GM03348 (cell line): ENCODE measurements around the gene SACS.
"Not testable (repeated sequence)": the region's sequence is repeated elsewhere in the genome, so short reads cannot be mapped to it uniquely, and the experiment has no call there.

Experiments used
- DNase-seq: peaks from one replicate; pipeline ENCODE4 v3.0.0; 2012; ENCODE audit warnings: low spot score

The SACS gene

DNA sequence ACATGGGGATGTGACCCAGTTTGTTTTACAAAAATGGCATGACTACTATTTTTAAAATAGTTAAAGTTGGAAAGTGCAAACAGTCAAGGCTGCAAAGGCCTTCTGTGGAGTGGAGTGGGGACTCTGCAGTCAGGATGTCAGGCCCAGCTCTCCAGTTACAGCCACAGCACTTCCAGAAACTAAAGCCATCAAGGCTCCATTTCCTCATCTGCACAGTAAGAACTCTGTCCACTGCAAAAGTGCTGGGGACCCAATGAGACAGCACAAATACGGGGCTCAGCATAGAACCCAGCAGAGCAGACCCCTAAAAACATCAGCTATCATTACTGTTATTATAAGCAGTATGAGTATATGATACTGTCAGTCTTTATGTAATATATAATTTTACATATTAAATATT, 73.6 kb downstream of the SACS start:
- no peak for DNase-seq

DNA sequence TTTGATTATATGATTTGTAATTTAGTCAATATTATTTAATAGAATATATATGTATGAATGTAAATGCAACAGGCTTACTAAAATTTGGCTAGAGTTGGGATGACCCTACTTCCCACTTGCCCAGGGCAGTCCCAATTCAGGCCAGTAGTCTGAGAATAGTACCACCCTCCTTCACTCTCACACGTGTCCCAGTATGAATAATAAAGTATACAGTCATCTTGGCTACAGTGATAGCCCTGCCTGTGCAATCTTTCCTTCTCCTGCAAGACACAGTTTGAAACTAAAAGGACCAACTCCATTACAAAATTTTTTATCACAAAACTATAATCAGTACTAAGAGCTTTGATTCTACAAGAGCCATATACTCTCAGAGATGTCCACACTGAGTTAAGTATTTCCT, 76.2 kb downstream of the SACS start:
- no peak for DNase-seq

DNA sequence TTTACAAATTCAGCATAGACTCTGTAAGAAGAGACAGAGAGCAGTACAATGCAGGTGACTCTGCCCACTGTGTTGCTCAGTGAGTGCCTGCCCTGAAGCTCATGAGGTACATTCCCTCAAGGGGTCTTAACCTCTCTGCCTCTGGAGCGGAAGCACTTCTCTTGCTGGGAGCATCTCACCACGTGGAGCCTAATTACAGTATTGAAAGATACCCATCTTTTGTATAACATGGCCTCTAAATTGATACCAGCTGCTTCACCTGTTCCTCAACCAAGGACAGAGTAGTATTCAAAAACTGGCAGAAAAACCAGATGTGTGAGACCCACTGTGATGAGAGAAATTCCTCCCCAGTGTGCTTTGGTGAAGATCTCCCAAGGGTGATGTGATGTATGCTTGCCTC, 77.1 kb downstream of the SACS start:
- DNase-seq, result no peak

DNA sequence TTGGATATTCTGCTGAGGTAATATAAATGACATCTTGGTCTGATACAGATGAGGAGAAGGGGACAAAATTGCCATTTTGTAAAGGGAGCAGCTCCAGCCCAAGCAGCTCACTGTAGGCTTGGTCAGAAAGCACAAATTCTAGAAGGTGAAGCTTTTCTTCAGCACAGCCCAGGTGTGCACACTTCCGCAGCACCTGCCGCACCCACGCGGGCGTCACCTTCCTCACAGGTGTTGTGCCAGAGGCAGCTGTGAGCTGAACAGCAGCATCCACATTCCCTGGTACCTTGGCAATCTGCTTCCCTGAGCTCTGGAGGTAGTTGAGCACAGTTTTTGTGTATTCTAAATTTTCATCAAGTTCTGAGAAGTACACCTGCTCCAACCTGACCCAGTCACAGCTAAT, 79.0 kb downstream of the SACS start:
- no peak for DNase-seq

DNA sequence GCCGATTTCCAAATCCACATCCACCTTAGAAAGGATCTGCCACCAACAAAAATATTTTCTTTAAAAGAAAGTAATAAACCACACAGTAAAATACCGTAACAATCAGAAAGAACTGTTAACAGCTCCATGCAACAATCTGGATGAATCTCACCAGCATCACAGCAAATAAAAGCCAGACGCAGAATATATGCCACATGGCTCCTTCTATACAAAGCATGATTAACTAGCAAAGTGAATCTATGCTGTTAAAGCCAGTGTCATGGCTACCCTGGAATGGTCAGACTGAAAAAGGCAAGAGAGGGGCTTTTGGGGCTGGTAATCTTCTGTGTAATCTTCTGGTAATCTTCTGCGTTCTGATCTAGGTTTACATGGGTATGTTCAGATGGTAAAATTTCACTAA, 81.3 kb downstream of the SACS start:
- no peak for DNase-seq

DNA sequence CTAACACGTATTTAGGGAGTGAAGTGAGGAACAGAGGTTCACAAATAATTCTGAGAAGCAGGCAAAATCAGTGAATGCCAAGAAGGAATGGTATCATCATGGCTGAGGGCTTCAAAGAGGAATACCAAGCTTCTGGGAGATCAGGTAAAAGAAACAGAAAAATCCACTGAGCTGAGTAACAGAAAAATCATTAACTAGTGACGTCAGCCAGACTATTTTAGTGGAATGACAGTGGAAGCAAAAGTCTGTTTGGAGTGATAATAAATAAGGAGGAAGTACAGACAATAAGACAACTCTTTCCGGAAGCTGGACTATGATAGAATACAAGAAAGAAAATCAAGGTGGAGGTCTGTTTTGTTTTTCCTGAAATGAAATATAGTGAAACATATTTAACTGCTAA, 83.5 kb downstream of the SACS start:
- DNase-seq, result no peak

DNA sequence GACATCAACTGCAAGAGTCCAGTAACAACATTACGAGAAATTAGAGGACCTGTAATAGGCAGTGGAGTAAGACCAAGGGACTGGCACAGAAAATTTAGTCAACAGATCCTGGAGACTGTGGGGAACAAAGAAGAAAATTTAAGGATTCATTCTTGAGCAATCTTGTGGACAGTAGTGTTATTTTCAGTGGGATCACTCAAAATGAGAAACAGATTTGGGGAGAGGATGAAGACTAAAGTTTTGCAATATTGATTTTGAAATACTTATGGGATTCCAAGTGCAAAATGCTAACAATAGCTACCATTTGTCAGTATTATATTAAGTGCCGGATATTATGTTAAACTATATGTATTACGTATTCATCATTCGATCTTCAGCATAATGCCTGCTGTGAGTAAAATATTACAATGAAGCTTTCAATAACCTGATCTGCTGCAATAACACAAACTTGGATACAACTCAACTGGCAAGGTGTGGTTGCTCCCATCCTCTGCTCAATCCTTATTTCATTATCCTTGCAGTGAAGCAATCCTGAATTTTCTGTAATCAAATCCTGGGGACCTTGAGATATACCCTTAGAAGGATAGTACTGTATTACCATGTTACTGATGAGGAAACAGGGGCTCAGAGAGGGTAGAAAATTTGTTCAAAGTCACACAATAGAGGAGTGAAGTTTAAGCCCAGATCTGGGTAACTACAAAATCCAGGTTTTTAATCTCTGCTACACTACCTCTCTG, 84.2 kb downstream of the SACS start:
- peak; percentile 67 for DNase-seq

DNA sequence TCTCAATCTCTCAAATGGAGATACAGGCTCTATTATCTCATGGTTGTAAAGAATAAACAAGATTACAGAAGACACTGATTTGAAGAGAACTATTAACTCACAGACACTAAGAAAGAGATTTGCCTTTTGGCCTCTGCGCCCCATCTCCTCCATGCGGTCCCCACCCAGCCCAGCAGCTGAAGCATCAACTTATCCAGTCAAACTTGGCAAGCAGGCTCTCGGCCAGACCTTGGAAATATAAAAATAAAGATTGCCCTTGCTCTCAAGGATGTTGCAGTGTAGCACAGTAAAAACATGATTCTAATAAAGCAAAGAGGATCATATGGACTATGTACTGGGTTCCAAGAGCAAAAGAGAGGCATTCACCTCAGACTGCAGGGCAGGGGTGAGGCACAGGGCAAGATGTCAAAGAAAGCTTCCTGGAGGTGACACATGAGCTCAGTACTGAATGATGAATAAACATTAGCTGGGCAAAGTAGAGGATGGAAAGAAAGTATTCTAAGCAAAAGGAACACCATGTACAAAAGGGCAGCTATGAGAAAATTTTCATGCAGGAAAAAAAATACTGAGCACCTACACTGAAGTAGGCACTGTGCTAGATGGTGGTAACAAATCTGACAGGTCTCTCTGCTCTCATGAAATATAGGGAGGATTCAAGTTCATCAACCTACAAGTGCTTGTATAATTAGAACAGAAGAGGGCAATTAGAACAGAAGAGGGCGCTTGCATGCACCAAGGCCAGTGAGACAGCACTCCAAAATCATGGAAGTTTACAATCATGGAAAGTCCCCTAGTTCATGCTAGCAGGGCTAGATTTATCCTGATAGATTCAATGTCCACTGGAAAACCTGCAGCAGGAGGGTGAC, 85.0 kb downstream of the SACS start:
- no peak for DNase-seq

DNA sequence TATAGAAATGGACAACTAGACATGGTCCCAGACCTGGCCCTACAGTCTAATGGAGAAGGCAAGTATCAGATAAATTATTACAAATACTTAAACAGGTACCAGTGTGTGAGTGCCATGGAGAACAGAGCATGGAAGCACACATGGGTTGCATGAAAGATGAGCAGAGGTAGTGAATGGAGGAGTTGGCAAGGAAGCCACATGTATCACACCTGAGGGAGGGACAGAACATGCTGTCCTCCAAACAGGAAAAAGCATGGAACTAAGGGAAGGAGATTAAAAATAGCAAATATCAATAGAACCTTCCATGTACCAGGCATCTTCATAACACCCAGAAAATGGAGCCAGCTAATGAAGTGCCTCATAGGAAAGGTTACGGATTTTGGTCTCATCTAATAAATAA, 85.9 kb downstream of the SACS start:
- no peak for DNase-seq

DNA sequence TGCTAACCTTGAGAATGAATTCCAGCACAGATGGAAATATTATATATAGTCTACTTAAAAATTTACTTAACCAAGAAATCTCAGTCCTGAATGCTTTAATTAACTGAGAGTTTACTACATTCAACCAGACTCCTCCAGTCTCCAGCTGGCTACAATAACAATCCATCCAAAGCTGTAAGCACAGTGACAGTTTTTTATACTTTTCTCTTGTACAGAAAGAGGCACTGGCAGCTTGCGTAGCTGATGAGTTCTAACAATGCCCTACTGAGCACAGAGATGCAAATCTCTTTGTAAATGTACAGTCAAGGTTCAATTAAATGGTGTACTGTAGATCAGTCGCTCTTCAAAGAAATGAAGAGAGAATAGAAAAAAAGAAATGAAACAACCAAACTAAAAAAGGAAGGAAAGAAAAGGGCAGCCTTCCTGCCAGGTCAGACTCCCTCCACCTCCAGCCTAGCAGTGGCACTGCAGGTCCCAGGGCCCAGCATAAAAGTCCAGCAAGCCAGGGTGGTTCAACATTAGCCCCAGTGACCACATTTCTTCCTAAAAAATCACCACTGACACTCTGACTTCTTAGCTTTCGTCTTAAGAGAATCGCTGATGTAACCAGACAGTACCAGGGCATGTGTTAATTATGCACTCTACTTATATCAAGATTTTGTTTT, 88.4 kb downstream of the SACS start:
- DNase-seq, result no peak

DNA sequence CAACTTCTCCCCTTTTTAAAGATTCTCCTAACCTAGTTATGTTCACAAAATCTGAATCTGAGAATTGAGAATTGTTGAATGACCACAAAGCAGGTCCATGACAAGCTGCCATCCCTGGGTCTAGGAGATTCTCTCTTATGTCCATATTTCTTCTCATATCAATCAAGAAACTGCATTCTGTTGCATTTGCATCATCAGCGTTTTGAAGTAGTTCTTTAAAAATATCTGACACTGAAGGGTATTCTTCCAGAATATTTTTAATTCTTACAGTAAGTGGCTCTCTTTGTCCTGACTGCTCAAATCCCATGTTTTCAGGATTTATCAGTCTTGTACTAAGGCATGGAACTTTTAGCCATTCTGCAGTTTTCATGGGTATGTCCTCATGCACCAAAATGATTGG, 94.3 kb downstream of the SACS start:
- DNase-seq, result no peak

DNA sequence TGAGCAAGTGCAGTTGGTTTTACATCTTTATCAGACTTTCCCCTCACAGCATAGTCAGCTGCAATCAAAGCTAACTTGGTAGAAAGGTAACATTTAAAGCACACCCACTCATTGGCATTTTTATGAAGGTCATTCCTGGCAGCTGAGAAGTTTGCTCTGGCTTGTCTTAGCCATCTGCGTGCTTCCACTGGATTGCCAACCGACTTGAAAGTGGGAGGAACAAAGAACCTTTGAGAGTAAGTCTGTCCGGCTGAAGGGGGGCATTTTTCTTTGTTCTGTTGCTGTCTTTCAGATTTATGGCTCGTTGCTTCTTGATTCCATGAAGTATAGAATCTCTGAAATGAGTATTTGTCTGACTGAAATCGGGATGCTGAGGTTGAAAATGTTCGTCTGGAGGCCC, 103.1 kb downstream of the SACS start:
- DNase-seq, result no peak

DNA sequence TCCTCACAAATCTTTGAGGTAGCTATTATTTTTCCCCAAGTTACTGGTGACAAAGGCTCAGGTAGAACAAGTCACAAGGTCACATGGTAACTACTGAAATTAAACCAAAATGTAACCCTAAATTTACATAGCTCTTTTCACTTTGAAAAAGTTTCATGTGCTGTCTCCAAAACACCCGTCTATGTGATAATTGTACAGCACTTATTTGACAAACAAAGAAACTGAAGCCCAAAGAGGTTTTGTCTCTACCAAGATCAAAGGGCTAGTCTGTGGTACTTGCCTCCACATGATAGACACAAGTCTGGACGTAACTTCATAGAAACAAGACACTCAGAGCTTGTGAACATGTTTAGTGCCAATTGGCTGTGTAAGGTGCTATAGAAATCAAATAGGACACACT, 108.3 kb downstream of the SACS start:
- DNase-seq, result no peak

DNA sequence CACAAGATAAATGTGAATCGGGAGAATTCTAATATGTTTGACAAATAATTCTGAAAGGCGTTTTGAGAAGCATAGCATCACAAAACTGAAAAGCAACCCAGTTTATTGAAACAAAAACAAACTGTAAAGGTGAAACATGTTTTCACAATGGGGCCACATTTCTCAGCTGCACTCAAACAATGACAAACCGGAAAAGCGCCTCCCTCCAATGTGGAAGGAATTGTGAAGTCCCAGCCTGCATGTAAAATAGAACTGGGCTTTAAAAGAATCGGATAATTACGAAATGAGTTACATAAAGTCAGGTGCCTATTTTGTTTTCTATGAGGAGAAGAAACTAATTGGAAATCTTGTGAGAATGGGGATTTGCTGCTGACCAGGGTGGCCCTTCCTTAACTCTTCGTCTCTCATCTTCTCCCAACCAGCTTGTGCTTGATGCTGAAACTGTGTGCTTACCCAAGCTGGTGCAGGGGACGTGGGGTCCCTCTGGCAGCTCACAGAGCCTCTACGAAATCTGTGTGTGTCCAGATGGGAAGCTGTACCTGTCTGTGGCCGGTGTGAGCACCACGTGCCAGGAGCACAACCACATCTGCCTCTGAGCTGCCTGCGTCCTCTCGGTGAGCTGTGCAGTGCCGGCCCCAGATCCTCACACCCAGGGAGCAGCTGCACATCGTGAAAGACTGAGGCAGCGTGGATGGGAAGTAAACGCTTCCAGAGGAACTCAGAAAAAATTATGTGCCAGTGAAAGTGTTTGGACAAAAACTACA, 109.4 kb downstream of the SACS start:
- no peak for DNase-seq

DNA sequence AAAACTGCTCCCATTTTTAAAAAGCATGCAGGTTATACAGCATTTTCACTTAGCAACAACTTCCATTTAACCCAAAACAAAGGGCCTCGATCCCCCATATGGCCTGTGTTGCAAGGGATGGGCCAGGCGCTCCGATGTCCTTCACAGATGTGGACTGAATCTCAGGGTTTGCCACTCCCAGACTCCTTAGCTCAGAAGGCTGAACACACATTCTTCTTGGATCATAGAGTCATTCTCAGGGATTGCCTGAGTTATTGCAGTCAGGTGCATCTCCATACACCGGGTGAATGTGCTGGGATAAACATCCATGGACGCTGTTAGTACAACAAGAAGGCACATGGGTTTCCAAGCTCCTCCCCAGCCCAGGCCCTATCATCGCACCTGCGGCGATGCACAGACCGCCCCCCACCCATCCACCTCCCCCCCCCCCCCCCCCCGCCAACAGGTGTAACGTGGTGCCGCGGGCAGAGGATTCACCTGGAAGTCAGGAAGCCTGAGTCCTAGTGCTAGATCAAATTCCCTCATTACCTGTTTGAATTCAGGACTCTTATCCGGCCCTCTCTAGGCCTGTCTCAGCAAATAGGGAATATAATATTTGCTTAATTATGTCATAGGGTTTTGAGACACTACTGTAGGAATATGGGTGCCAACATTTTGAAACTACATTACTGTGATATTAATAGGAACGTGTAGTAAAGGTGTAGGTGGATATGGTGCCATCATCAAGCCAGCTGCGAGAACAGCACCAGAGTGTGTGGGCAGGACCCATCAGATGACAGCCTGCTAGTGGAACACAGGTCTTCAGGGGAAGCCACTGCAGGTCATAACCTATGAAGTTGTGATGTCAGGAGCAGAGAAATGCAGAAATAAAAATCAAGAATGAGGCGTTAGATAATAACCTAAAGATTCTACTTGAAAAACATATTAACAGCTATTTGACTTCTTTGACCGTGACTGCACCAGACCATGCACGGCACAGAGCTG, 110.9 kb downstream of the SACS start:
- DNase-seq, result no peak

DNA sequence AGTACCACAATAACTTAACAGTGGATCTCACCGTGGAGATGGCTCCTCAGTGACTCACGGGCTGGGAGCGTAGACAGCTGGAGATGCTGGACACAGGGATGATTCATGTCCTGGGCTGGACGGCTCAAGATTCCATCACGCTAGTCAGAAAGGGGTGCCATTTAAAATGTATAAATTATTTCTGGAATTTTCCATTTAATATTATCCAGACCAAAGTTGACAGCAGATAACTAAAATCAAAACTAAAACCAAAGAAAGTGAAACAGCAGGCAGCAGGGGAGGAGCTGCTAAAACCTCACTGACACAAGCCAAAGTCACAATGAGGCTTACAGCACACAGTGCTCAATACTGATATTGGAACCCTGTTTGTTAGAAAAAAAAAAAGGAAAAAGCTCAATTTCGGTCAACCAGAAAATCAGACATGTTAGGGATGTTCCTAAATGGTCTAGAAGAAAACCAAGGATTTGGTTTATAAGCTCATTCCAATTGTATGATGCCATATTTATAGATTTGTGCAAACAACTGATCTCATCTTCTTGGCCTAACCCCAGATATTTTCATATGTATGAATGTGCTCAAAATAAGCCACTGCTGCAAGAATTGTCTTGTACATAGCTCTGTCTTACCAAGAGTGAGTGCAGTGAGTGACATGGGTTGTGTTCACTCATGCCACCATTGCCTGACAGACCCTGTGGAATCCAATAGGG, 111.8 kb downstream of the SACS start:
- peak; percentile 87 for DNase-seq

DNA sequence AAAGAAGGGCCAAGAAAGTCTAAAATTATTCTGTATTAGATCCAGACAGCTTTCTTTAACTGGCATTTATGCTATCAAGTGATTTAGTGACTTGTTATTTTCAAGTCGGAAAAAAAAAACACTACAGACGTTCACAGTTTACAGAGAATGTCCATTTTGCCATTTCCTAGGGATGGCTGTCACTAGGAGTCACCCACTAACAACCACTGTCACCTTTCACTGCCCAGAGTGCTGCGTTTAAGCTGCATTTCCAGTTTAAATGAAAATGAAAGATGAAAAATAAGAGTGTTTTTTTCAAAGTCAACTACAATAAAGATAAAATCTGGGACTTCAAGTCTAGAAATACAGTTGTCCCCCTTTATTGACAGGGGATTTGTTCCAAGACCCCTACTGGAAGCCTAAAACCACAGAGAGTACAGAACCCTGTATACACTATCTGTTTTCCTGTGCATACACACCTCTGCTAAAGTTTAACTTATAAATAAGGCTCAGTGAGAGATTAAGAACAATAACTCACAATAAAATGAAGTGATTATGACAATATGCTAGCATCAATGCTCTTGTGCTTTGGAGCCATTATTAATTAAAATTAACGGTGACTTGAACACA, 112.5 kb downstream of the SACS start:
- no peak for DNase-seq

DNA sequence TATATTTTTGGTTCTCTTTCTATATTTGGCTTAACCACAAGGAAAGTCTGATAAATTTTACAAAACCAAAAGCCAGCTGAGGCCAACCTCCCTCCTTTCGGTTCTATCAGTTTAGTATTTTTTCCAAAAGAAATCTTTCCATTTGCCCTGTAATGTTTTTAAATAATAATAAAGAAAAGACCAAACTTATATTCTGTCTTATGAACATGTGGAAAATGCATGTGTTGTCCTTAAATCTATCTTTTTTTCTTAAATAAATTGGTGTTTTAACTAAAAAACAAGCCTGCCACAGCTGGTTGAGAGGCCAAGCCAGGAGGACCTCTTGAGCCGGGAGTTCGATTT, 113.6 kb downstream of the SACS start:
- no peak for DNase-seq

DNA sequence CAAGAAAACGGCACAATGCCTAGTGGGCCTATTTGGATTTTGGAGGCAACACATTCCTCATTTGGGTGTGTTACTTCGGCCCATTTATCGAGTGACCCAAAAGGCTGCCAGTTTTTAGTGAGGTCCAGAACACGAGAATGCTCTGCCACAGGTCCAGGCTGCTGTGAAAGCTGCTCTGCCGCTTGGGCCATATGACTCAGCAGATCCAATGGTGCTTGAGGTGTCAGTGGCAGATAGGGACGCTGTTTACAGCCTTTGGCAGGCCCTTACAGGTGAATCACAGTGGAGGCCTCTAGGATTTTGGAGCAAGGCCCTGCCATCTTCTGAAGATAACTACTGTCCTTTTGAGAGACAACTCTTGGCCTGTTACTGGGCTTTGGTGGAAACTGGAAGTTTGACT, 118.7 kb downstream of the SACS start:
- not testable (repeated sequence) for DNase-seq

DNA sequence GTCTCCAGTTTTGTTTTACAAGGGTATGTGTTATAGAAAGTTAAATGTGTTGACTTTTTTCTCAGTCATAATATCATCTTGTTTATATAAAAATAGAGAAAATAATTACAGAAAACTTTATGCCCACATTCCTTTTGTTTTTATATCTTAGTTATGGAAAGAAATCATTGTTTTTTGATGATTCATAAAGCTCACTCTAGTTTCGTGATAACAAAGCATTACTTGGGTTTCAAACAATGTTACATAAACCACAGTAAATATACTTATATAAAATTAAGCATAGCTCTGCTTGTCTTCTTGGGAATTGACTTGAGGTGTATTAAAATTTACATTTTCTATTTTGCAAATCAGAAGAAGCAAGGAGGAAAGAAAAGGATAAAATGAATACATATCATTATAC, 140.9 kb downstream of the SACS start:
- DNase-seq, result no peak
